ES-I3 (cell line): ENCODE measurements around the gene NOXO1.
A peak's percentile ranks its signal among the peaks of the same experiment; 100 is the strongest.

Experiments
- H3K36me3 ChIP-seq: 2 replicates; pipeline ENCODE4 v1.6.1; 2013; ENCODE audit warnings: mild to moderate bottlenecking, low read length, control low read depth, moderate library complexity; ENCODE audit not compliant: insufficient read depth
- H3K4me1 ChIP-seq: 2 replicates; pipeline ENCODE4 v1.6.1; 2013; ENCODE audit warnings: mild to moderate bottlenecking, control low read depth, low read length; ENCODE audit not compliant: insufficient read depth
- H3K9ac ChIP-seq: 2 replicates; pipeline ENCODE4 v1.6.1; 2013; ENCODE audit warnings: low read depth, mild to moderate bottlenecking, low read length, moderate library complexity
- H3K9me3 ChIP-seq: 2 replicates; pipeline ENCODE4 v1.6.1; 2013; ENCODE audit warnings: mild to moderate bottlenecking, low read length, moderate library complexity; ENCODE audit not compliant: control insufficient read depth, insufficient read depth

The NOXO1 gene

DNA sequence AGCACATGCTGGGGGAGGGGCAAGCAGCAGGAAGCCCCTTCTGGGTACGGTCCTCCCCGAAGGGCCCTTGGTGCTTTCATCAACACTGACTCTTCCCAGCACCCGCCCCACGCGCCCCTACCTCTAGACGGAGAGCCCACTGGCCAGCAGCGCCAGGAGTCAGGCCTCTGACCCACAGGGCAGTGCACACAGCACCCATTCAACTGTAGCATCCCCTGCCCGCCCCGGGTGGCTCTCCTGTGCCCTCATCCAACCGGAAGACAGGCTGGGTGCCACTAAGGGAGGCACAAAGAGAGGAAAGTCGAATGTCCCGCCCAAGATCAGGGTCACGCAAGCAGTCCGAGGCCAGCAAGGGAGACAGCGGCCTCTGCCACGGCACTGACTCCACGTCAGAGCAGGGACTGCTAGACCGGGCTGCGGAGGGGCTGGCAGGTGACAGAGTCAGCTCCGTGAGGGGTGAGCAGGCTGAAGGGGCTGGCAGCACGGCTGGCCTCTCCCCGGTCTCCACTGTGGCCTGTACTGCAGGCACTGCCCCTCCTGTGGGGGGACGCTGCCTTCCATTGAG is 48.1 kb downstream of the NOXO1 start:
- Histone ChIP-seq H3K9me3 (no peaks in the 10 kb centered on the region), H3K36me3 (no peaks in the 10 kb centered on the region), H3K4me1 (no peaks in the 10 kb centered on the region), H3K9ac (no peak overlapping the region)

- Histone ChIP-seq H3K9ac (no peak overlapping the region), H3K9me3 (no peaks in the 10 kb centered on the region), H3K36me3 (no peaks in the 10 kb centered on the region), H3K4me1 (no peaks in the 10 kb centered on the region)
Observed at GRCh38 chr16:1932050-1933028, 48.9 kb downstream of the NOXO1 start.

GRCh38 chr16:1930338-1930720 is 50.9 kb downstream of the NOXO1 start:
- H3K9ac ChIP-seq, result no peak overlapping the region
- no peaks in the 10 kb centered on the region; the same call in 1 of the 2 replicates for H3K4me1 ChIP-seq
- no peaks in the 10 kb centered on the region for H3K36me3 ChIP-seq
- no peaks in the 10 kb centered on the region for H3K9me3 ChIP-seq

DNA sequence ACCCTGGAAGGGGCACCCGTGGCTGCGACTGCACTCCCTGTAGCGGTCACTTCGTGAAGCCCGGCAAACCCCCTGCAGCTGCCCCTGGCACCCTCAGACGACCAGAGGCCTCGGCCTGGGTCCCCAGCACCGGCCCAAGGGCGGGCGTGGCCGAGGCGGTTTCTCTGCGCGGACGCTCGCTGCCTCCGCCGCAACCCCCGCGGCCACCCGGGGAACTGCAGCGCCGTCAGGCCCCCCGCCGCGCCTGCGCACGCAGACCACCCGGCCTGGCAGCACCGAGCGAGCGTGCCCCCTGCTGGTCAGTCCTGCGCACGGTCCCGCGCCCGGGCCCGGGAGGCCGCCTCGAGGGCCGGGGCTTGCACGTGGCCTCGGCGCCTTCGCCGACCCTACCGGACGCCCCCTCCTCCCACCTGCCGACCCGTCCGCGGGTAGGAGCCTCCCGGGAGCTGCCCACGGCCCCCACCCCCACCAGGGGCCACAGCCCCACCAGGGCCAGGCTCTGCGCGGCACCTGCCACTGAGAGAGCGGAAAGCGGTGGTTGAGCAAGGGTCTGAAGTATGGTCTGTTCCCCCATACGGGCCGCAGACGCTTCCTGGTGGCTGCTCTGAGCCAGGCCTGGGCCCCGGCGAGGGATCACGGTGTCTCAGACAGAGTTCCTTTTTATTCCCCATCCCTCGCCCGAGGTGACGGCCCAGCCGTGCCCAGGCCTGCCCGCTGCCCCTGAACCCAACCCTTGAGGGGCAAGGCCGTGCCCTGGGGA is 51.5 kb downstream of the NOXO1 start:
- Histone ChIP-seq H3K9me3 (no peaks in the 10 kb centered on the region), H3K4me1 (peaks cover under 1% of the 10 kb centered on the region; the same call in 1 of the 2 replicates), H3K36me3 (no peaks in the 10 kb centered on the region), H3K9ac (peak overlapping the region; percentile 47; the same call in 1 of the 2 replicates)

DNA sequence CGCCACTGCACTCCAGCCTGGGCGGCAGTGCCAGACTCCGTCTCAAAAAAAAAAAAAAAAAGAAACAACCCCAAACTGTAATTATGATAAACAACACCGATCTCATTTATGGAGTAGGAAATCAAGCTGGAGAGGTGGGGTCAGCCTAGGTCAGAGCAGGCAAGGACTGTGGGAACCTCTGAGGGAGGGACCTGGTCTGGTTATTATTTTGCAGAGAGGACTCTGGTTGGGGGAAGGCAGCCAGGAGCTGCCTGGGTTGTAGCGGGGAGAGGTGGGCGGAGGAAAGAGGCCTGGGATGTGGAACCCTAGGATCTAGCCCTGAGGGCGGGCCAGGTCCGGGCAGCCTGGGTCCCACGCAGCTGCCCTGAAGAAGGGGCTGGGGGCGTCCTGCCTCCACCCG is 52.2 kb downstream of the NOXO1 start:
- Histone ChIP-seq H3K9ac (peak overlapping the region; percentile 44; the same call in 1 of the 2 replicates), H3K36me3 (no peaks in the 10 kb centered on the region), H3K4me1 (peaks cover 6% of the 10 kb centered on the region; the same call in 1 of the 2 replicates), H3K9me3 (no peaks in the 10 kb centered on the region)
